Peyer's patch (tissue), 4 donors: ENCODE results near the gene ZBTB20.

Source experiments
- CTCF ChIP-seq, 6 experiments: fragments of 450-650 bp in 4 of 6; fragments of 200-600 bp in 2 of 6; sonication (generic) in 1 of 6; IDR thresholded peaks; one replicate each; pipeline ENCODE4 v1.5.1; 2017 to 2019; ENCODE audit warnings: antibody characterized with exemption in 6 of 6, mild to moderate bottlenecking in 3 of 6, moderate library complexity in 1 of 6
- POLR2A ChIP-seq, 2 donors: fragments of 450-650 bp; IDR thresholded peaks; one replicate each; pipeline ENCODE4 v1.5.1; 2017; ENCODE audit warnings: antibody characterized with exemption in 2 of 2, mild to moderate bottlenecking in 2 of 2, moderate library complexity in 2 of 2

- TF ChIP-seq CTCF (IDR thresholded peaks at IDR 0.05) (no peak), POLR2A (IDR thresholded peaks at IDR 0.05) (no peak)
These were observed 682.5 kb downstream of the ZBTB20 start for GRCh38 chr3:114464548-114464947.
